Epithelial cell of esophagus (primary cell): Measurements from ENCODE around the gene NHSL2.
A peak's percentile ranks its signal among the peaks of the same experiment; 100 is the strongest.

Source experiments
- DNase-seq: peaks from one replicate; pipeline ENCODE4 v3.0.0; 2010; ENCODE audit warnings: low read depth
- H3K4me3 ChIP-seq: 2 replicates; pipeline ENCODE4 v1.5.1; 2011; ENCODE audit warnings: mild to moderate bottlenecking, low read length, control low read depth
- CTCF ChIP-seq: IDR thresholded peaks from 2 replicates; pipeline ENCODE4 v1.5.1; 2011; ENCODE audit warnings: low read depth, mild to moderate bottlenecking, low read length, control low read depth, inconsistent platforms; ENCODE audit not compliant: insufficient read depth; ENCODE audit errors: missing control alignments

NHSL2 gene

GRCh38 chrX:72040506-72040905 lies 129.9 kb downstream of the NHSL2 start:
- H3K4me3 ChIP-seq, result no peak overlapping the region
- no peak for DNase-seq
- no peak for TF ChIP-seq CTCF

GRCh38 chrX:72041176-72041575 lies 130.5 kb downstream of the NHSL2 start:
- DNase-seq, result no peak
- H3K4me3 ChIP-seq, result no peak overlapping the region
- no peak for TF ChIP-seq CTCF

GRCh38 chrX:72041871-72042851 lies 131.5 kb downstream of the NHSL2 start:
- TF ChIP-seq CTCF, result no peak
- no peak for DNase-seq
- H3K4me3 ChIP-seq, result no peak overlapping the region

GRCh38 chrX:72042852-72043248 lies 132.2 kb downstream of the NHSL2 start:
- no peak for TF ChIP-seq CTCF
- no peak for DNase-seq
- H3K4me3 ChIP-seq, result no peak overlapping the region

GRCh38 chrX:72043636-72044035 lies 133.0 kb downstream of the NHSL2 start:
- no peak overlapping the region for H3K4me3 ChIP-seq
- TF ChIP-seq CTCF, result no peak
- no peak for DNase-seq

- DNase-seq, result peak; percentile 71
- TF ChIP-seq CTCF, result no peak
- H3K4me3 ChIP-seq, result no peak overlapping the region
Observed at GRCh38 chrX:72045141-72045540, 134.5 kb downstream of the NHSL2 start.
